Progenitor cell of endocrine pancreas (in vitro differentiated cells): ENCODE measurements around the gene BMERB1. TPM values are rescaled to one million over a fixed set of nuclear protein-coding genes. Genes with fewer than 3 reads are reported as not detected.

Source experiments
- DNase-seq: peaks from one replicate; pipeline ENCODE4 v3.0.0; 2021; ENCODE audit warnings: low spot score; ENCODE audit not compliant: unreplicated experiment
- H3K27ac Mint-ChIP-seq: 2 replicates; pipeline ENCODE4 v1.8.0; 2021; ENCODE audit warnings: mild to moderate bottlenecking, moderate library complexity, mixed read lengths
- H3K27me3 Mint-ChIP-seq: 2 replicates; pipeline ENCODE4 v1.8.0; 2021; ENCODE audit warnings: mixed read lengths
- H3K36me3 Mint-ChIP-seq: 2 replicates; pipeline ENCODE4 v1.8.0; 2022; ENCODE audit warnings: mixed read lengths; ENCODE audit not compliant: insufficient read depth
- H3K4me1 Mint-ChIP-seq: 2 replicates; pipeline ENCODE4 v1.8.0; 2021; ENCODE audit warnings: low read depth, mixed read lengths
- H3K4me3 Mint-ChIP-seq: 2 replicates; pipeline ENCODE4 v1.8.0; 2021; ENCODE audit warnings: low read depth, mild to moderate bottlenecking, moderate library complexity, mixed read lengths
- H3K9me3 Mint-ChIP-seq: 2 replicates; pipeline ENCODE4 v1.8.0; 2021; ENCODE audit warnings: low read depth, mixed read lengths
- CTCF ChIP-seq: fragments of 200-600 bp; sonication (generic); IDR thresholded peaks from one replicate; pipeline ENCODE4 v1.5.0; 2021; ENCODE audit warnings: antibody characterized with exemption, mild to moderate bottlenecking; ENCODE audit not compliant: unreplicated experiment
- total RNA-seq: library from RNA; stranded (reverse); gene quantifications from 2 replicates; pipeline ENCODE4 v1.2.1, GENCODE V29; 2021

BMERB1 gene
- total RNA-seq, 1 donor from 2014 or later, result 13.5 TPM

GRCh38 chr16:15575293-15576049 lies 141.1 kb downstream of the BMERB1 start:
- H3K4me3 Mint-ChIP-seq, result no peak overlapping the region
- no peaks in the 10 kb centered on the region for H3K27me3 Mint-ChIP-seq
- H3K27ac Mint-ChIP-seq, result no peak overlapping the region
- no peaks in the 10 kb centered on the region for H3K36me3 Mint-ChIP-seq
- peaks cover 11% of the 10 kb centered on the region for H3K4me1 Mint-ChIP-seq
- no peaks in the 10 kb centered on the region for H3K9me3 Mint-ChIP-seq
- no peak for DNase-seq
- TF ChIP-seq CTCF, result no peak

- Mint-ChIP-seq H3K9me3 (no peaks in the 10 kb centered on the region), H3K27ac (no peak overlapping the region), H3K4me1 (peaks cover 7% of the 10 kb centered on the region), H3K27me3 (no peaks in the 10 kb centered on the region), H3K4me3 (no peak overlapping the region), H3K36me3 (peaks cover 2% of the 10 kb centered on the region)
- no peak for TF ChIP-seq CTCF
- DNase-seq, result no peak
These were observed 142.9 kb downstream of the BMERB1 start for GRCh38 chr16:15576960-15577958.

- peaks cover 4% of the 10 kb centered on the region for H3K36me3 Mint-ChIP-seq
- no peaks in the 10 kb centered on the region for H3K9me3 Mint-ChIP-seq
- no peak overlapping the region for H3K4me3 Mint-ChIP-seq
- no peaks in the 10 kb centered on the region for H3K27me3 Mint-ChIP-seq
- no peak for DNase-seq
- no peak overlapping the region for H3K27ac Mint-ChIP-seq
- TF ChIP-seq CTCF, result no peak
- peaks cover 3% of the 10 kb centered on the region for H3K4me1 Mint-ChIP-seq
These were observed 144.4 kb downstream of the BMERB1 start for GRCh38 chr16:15578824-15579223.

- DNase-seq, result no peak
- H3K4me3 Mint-ChIP-seq, result no peak overlapping the region
- no peak for TF ChIP-seq CTCF
- H3K27me3 Mint-ChIP-seq, result no peaks in the 10 kb centered on the region
- H3K36me3 Mint-ChIP-seq, result peaks cover 19% of the 10 kb centered on the region
- H3K27ac Mint-ChIP-seq, result no peak overlapping the region
- H3K4me1 Mint-ChIP-seq, result no peaks in the 10 kb centered on the region
- peaks cover 7% of the 10 kb centered on the region for H3K9me3 Mint-ChIP-seq
These were observed 146.9 kb downstream of the BMERB1 start for GRCh38 chr16:15581127-15581815.

- H3K4me3 Mint-ChIP-seq, result no peak overlapping the region
- peaks cover 11% of the 10 kb centered on the region for H3K9me3 Mint-ChIP-seq
- no peak for TF ChIP-seq CTCF
- H3K36me3 Mint-ChIP-seq, result peaks cover 37% of the 10 kb centered on the region
- H3K4me1 Mint-ChIP-seq, result no peaks in the 10 kb centered on the region
- H3K27me3 Mint-ChIP-seq, result no peaks in the 10 kb centered on the region
- no peak overlapping the region for H3K27ac Mint-ChIP-seq
- no peak for DNase-seq
These were observed 149.1 kb downstream of the BMERB1 start for GRCh38 chr16:15583526-15583925.
